PC-3 (cell line): Measurements from ENCODE around the gene PPIL4.
"Not testable (repeated sequence)": the region's sequence is repeated elsewhere in the genome, so short reads cannot be mapped to it uniquely, and the experiment has no call there.

ENCODE experiments used
- EZH2 ChIP-seq: fragments of 300-600 bp; sonication (generic); IDR thresholded peaks from one replicate; pipeline ENCODE4 v1.6.1; 2017; ENCODE audit warnings: antibody characterized with exemption, mild to moderate bottlenecking, low read length; ENCODE audit not compliant: unreplicated experiment
- TF ChIP-seq, protein P1 (sequence below): fragments of 300-600 bp; sonication (generic); conservative IDR thresholded peaks from 2 replicates; pipeline ENCODE4 v1.5.1; 2017; ENCODE audit warnings: antibody characterized with exemption, low read depth, mild to moderate bottlenecking, low read length

DNA sequence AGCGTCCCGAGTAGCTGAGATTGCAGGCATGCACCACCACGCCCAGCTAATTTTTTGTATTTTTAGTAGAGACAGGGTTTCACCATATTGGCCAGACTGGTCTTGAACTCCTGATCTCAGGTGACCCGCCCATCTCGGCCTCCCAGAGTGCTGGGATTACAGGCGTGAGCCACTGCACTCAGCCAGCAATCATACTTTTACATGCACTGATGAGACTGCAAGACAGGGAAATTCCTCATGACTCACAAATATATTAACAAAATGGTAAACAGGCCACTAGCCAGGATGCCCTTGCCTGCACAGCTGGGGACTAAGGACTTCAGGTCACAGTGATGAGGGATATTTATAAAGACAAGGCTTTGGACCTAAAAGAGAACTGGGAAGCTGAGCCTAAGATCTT, 49.2 kb downstream of the PPIL4 start:
- not testable (repeated sequence) for TF ChIP-seq EZH2
- TF ChIP-seq, protein P1, sequence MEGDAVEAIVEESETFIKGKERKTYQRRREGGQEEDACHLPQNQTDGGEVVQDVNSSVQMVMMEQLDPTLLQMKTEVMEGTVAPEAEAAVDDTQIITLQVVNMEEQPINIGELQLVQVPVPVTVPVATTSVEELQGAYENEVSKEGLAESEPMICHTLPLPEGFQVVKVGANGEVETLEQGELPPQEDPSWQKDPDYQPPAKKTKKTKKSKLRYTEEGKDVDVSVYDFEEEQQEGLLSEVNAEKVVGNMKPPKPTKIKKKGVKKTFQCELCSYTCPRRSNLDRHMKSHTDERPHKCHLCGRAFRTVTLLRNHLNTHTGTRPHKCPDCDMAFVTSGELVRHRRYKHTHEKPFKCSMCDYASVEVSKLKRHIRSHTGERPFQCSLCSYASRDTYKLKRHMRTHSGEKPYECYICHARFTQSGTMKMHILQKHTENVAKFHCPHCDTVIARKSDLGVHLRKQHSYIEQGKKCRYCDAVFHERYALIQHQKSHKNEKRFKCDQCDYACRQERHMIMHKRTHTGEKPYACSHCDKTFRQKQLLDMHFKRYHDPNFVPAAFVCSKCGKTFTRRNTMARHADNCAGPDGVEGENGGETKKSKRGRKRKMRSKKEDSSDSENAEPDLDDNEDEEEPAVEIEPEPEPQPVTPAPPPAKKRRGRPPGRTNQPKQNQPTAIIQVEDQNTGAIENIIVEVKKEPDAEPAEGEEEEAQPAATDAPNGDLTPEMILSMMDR = not testable (repeated sequence)
